ENCODE results near the gene MAN1B1.

- TF ChIP-seq CTCF (optimal IDR thresholded peaks at IDR 0.05 in 1 of 3, IDR thresholded peaks at IDR 0.05 in 1 of 3, conservative IDR thresholded peaks at IDR 0.05 in 1 of 3; ENCODE audit: extremely low read depth in 1 of 3, insufficient read depth in 2 of 3, low read length in 3 of 3), result peak; percentile 74 to 97 (median 95)
- TF ChIP-seq EZH2 (IDR thresholded peaks at IDR 0.05; ENCODE audit: low read length), result no peak
These were observed 22.5 kb upstream of the MAN1B1 start for GRCh38 chr9:137064027-137064879.

All from keratinocyte (primary cell).